HG03108 (cell line): ENCODE measurements around the gene CATSPERZ.

Experiments used
- ATAC-seq: cut with Tn5 transposase; IDR thresholded peaks from one replicate; pipeline ENCODE4 v1.9.1; 2021; ENCODE audit warnings: moderate library complexity; ENCODE audit not compliant: unreplicated experiment

The CATSPERZ gene

DNA sequence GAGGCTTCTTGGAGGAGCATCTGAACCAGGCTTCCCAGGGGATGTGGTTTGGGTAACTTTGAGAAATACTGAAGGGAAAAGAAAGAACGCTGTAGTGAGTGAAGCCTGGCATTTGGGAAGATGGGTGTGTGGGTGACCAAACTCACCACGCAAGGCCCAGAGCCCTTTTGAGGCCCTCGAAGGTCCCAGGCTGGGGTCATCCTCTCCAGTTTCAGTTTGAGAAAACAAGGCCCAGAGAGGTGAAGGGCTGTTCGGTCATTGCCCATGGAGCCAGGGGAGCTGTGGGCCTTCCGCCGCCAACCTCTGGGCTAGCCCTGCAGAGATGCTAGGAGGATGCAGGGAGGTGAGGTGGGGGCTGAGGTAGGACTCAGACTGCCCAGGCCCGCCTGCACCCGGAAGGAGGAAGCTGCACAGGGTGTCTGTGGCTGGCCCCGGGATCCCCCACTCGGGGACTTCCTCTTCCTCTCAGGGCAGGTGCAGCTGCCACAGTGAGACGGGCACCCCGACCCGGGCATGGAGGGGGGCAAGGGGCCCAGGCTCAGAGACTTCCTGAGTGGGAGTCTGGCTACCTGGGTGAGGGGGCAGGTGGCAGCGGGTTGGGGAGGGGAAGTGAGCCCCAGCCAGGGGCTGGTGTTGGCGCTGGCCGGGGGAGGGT, 39.7 kb downstream of the CATSPERZ start, which contains the start of gene CCDC88B:
Gene CCDC88B (plus strand): TSS at position 451 of the 655 bp plus-strand sequence. CDS start 63 bp downstream, at position 514.
- ATAC-seq, result peak; percentile 52

DNA sequence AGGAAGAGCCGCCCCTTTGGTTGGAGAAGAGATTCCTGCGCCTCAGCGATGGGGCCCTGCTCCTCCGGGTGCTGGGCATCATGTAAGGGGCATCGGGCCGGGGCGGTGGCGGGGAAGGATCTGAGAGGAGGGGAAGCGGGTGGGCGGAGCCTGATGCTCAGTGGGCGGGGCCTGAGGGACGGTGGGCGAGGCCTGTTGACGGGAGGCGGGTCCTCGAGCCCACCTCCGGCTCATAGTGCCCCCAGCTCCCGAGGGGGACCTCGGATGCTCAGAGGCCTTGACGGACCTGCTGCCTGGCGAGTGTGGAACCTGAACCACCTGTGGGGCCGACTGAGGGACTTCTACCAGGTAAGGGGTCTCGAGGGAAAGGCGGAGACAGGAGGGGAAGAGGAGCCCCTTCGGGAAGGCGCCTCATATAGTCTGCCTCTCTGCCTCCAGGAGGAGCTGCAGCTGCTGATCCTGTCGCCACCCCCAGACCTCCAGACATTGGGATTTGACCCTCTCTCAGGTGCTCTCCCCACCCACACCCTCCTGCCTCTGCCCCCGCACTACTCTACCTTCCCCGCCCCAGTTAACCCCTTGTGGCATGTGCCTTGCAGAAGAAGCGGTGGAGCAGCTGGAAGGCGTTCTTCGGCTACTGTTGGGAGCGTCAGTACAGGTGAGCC, 40.6 kb downstream of the CATSPERZ start:
- ATAC-seq, result peak; percentile 35

DNA sequence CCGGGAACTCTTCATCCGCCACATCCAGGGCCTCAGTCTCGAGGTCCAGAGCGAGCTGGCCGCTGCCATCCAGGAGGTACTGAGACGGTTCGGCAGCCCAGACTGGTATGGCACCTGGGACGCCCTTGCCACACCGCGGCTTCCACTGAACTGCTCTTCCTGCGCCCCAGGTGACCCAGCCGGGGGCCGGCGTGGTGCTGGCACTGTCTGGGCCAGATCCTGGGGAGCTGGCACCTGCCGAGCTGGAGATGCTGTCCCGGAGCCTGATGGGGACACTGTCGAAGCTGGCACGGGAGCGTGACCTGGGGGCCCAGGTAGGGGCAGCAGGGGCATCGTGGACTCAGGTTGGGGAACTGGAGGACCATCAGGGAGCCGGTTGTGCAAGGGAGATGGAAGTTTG, 41.3 kb downstream of the CATSPERZ start:
- ATAC-seq, result no peak

DNA sequence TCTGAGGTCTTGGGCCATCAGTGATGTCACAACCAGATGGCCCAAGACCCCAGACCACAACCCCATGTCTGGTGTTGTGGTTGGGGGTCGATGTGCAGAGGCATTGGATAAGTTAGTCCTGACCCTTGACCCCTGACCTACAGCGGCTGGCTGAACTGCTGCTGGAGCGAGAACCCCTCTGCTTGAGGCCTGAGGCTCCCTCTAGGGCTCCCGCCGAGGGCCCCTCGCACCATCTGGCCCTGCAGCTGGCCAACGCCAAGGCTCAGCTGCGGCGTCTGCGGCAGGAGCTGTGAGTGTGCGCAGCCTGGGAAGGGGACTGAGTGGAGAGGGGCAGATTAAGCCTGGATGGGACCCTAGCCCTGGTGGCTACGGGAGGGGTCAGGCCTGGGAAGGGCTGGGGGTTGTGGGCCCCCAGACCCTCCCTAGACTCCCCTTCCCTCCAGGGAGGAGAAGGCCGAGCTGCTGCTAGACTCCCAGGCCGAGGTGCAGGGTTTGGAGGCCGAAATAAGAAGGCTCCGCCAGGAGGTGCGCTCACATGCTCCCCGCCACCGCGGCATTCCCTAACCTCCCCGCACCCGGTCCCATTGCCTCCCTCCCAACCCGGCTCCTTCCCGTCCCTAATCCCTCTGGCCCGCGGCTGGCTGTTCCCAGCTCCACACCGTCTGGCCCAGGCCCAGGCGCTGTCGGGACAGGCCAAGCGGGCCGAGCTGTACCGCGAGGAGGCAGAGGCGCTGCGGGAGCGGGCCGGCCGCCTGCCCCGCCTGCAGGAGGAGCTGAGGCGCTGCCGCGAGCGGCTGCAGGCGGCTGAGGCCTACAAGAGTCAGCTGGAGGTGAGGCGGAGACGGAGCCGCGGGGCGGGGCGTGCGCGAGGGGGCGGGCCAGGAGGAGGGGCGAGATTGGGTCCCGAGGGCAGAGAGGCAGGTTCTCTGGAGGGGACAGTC, 42.0 kb downstream of the CATSPERZ start:
- ATAC-seq, result no peak

DNA sequence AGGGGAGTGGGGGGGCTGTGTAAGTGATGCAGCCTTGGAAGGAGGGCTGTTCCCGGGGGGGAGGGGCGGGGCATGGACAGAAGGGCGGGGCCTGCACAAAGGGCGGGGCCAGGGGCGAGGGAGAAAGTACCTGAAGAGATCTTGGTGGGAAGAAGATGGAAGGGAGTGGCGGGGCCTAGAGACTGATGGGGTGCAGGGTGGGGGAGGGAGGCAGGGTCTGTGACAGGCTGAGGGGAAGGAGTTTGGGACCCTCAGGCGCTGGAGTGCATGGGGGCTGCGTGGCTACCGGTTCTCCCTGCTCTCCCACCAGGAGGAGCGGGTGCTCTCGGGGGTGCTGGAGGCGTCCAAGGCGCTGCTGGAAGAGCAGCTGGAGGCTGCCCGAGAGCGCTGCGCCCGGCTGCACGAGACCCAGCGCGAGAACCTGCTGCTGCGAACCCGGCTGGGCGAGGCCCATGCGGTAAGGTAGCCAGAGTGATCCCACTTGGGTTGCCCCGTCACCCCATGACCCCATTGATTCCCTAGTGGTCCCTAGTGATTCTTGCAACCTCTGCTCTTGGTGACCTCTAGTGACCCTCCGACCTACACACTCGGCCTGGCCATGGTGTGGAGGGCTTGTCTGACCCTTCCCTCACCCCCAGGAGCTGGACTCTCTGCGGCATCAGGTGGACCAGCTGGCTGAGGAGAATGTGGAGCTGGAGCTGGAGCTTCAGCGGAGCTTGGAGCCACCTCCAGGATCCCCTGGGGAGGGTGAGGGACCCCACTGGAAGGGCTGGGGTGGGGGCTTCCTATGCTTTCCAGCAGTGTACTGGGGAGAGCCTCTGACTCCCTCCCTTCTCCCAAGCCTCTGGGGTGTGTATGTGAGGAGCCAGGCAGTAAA, 42.9 kb downstream of the CATSPERZ start:
- ATAC-seq, result no peak

DNA sequence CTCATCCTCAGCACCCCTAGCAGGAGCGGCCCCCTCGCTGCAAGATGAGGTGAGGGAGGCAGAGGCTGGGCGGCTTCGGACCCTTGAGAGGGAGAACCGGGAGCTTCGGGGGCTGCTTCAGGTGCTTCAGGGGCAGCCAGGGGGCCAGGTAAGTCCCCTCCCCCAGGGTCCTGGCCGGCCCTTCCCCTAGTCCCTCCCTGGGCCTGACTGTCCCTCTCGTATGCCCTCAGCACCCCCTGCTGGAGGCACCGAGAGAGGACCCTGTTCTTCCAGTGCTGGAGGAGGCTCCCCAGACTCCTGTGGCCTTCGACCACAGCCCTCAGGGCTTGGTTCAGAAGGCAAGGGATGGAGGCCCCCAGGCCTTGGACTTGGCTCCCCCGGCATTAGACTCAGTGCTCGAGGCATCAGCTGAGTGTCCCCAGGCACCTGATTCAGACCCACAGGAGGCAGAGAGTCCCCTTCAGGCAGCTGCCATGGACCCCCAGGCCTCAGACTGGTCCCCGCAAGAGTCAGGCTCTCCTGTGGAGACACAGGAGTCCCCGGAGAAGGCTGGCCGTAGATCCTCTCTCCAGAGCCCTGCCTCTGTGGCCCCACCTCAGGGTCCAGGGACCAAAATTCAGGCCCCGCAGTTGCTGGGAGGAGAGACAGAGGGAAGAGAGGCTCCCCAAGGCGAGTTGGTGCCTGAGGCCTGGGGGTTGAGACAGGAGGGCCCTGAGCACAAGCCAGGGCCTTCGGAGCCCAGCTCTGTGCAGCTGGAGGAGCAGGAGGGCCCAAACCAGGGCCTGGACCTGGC, 43.8 kb downstream of the CATSPERZ start:
- no peak for ATAC-seq

DNA sequence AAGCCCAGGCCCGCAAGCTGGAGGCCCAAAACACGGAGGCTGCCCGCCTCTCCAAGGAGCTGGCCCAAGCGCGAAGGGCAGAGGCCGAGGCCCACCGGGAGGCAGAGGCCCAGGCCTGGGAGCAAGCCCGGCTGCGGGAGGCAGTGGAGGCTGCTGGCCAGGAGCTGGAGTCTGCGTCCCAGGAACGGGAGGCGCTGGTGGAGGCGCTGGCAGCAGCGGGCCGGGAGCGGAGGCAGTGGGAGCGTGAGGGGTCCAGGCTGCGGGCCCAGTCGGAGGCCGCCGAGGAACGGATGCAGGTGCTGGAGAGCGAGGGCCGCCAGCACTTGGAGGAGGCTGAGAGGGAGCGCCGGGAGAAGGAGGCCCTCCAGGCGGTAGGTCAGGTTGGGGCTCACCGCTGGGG, 44.6 kb downstream of the CATSPERZ start:
- ATAC-seq, result no peak

DNA sequence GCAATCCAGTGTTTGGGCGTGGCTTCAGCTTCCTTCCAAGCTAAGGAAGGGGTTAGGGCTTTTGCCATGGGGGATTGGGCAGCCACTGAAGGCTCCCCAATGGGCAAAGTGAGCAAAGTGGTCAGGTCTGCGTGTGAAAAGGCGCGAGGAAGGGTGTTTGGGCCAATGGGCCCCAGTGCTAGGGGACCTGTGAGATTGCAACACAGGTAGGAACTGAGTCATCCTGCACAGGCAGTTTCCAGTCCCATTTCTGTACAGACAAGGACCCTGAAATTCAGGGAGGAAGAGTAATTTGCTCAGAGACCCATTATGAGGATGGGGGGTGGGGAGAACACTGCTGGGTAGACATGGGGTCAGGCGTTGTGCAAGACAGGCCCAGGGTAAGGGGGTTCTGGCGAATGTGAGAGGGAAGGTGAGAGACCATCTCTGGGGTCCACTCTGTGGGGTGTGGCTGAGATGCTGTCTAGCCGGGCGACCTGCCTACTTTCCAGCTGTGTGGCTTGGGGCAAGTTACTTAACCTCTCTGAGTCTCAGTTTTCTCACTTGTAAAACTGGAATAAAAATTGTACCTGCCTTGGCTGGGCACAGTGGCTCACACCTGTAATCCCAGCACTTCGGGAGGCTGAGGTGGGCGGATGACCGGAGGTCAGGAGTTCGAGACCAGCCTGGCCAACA, 47.2 kb downstream of the CATSPERZ start:
- no peak for ATAC-seq

DNA sequence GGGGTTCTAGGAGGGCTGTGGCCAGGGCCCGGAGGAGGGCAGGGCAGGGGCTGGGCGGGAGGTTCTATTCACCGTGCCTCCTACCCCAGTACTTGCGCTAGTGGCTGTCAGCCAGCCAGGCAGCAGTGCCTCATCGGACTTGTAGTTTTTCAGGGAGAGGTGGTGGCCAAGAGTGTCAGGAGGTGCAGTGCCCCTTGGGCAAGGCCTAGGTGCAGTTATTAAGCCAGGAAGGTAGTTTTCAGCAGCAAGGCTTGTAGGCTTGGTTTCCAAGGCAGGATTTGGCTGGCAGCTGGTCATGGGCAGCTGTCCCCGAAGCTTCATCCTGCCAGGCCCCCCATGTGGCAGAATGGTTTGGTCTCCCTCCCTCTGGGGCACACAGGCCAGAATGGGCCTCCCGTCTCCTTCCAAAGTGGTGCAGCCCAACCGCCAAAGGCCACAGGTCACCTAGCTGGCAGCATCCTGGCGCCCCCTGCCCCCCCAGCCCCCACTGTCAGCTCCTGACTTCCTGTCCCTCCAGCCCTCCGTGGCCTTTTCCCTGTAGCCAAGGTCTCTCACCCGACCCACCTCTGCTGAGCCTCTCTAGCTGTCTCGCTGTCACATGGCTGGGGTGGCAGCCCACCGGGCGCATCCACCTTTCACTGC, 48.3 kb downstream of the CATSPERZ start:
- ATAC-seq, result no peak

DNA sequence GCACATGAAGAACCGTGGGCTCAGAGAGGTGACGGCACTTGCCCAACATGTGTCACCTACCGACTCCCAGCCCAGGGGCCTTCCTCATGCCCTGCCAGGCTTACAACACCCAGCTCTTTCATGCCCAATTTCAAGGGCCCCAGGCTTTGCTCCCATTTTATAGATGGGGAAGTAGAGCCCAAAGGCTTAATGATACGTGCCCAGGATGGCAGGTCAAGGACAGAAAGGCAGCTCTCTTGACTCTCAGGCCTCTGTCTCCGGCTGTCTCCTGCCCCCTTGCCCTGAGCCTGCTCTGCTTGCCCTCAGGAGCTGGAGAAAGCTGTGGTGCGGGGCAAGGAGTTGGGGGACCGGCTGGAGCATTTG, 48.8 kb downstream of the CATSPERZ start:
- ATAC-seq, result no peak

DNA sequence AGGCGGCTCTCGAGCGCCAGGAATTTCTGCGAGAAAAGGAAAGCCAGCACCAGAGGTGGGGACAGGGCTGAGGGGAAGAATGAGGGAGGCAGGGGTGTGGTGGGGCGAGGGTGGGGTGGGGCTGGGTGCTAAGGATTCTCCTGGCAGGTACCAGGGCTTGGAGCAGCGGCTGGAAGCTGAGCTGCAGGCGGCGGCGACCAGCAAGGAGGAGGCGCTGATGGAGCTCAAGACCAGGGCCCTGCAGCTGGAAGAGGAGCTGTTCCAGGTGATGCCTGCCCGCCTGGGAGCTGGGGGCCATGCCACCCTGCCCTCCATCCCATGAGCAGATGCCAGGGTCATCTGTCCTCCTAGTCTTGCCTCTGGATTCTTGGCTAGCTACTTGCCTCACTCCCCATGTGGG, 49.2 kb downstream of the CATSPERZ start:
- ATAC-seq, result no peak

DNA sequence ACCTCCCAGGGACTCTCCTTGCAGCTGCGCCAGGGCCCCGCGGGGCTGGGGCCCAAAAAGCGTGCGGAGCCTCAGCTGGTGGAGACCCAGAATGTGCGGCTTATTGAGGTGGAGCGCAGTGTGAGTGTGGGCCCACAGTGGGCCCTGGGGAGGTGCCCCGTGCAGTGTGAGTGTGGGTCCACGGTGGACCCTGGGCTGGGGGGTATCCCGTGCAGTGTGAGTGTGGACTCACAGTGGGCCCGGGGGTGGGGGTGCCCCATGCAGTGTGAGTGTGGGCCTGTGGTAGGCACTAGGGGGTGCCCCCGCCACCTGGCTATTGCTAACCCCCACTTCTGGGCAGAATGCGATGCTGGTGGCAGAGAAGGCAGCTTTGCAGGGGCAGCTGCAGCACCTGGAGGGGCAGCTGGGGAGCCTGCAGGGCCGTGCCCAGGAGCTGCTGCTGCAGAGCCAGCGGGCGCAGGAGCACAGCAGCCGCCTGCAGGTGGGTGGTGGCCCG, 51.0 kb downstream of the CATSPERZ start:
- ATAC-seq, result no peak

DNA sequence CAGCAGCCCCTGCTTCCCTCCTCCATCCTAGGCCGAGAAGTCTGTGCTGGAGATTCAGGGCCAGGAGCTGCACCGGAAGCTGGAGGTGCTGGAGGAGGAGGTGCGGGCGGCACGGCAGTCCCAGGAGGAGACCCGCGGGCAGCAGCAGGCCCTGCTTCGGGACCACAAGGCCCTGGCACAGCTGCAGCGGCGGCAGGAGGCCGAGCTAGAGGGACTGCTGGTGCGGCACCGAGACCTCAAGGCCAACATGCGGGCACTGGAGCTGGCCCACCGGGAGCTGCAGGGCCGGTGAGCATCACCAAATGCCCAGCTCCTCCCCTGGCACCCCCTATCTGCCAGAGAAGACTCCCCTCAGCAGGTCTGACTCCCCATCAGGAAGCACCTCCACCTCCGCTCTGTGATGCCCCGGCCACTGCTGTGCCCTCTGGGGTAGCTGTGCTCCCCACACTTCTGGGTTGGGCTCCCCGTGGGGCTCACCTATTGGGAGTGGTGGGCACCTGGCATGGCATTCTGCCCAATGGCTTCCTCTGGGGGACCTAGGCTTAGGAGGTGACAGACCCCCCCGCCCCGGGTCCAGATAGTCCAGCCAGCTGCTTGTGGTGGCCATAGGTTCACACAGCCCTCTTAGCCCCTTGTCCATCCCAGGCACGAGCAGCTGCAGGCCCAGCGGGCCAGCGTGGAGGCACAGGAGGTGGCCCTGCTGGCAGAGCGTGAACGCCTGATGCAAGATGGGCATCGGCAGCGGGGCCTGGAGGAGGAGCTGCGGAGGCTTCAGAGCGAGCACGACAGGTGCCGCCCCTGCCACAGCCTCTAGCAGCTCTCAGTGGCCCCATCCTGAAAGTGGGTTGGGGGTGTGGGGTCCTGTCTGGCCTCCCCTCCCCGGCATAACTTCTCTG, 52.2 kb downstream of the CATSPERZ start:
- no peak for ATAC-seq

DNA sequence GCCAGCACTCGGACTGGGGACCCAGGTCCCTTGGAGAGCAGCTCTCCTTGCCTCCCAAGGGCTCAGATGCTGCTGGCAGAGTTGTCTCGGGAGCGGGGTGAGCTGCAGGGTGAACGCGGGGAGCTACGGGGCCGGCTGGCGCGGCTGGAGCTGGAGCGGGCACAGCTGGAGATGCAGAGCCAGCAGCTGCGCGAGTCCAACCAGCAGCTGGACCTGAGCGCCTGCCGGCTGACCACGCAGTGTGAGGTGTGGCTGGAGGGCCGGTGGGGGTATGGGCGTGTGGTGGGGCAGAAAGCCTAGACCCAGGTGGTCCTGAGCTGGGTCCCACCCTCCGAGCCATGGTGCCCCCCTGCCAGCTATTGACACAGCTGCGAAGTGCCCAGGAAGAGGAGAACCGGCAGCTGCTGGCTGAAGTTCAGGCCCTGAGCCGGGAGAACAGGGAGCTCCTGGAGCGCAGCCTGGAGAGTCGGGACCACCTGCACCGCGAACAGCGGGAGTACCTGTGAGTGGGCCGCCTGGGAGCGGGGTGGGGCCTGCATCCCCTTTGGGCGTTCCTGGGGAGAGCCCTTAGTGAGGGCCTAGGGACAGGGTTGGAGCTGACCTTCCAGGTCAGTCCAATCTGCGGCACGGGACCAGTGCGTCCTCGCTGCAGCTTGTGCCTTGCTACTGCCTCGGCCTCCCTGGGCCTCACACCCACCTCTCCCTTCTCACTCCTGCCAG, 53.0 kb downstream of the CATSPERZ start:
- ATAC-seq, result no peak

DNA sequence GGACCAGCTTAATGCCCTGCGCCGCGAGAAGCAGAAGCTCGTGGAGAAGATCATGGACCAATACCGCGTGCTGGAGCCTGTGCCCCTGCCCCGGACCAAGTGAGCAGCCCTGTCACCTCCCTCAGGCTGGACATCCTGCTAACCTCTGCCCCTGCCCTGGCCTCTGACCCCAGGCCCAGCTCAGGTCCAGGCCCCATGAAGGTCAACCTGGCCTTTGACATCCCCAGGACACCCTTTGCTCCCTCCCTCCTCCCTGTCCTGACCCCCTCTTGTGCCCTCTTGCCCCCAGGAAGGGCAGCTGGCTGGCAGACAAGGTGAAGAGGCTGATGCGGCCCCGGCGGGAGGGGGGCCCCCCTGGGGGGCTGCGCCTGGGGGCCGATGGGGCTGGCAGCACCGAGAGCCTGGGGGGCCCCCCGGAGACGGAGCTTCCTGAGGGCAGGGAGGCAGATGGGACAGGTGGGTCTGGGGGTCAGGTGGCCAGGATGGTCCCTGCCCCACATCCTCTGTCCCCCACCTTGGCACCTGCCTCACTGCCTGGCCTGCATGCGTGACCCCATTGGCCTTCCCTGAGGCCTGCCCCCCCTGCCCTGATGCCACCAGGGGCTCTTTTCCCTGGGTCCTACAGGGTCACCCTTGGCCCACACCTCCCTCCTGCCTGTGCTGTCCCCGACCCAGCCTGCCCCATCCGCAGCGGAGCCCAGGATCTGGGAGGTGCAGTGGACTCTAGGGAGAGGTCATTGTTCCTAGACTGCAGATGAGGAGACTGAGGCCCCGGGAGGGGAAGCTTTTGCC, 53.8 kb downstream of the CATSPERZ start:
- ATAC-seq, result no peak
